Measurements from ENCODE around the gene MYO5A.

DNA sequence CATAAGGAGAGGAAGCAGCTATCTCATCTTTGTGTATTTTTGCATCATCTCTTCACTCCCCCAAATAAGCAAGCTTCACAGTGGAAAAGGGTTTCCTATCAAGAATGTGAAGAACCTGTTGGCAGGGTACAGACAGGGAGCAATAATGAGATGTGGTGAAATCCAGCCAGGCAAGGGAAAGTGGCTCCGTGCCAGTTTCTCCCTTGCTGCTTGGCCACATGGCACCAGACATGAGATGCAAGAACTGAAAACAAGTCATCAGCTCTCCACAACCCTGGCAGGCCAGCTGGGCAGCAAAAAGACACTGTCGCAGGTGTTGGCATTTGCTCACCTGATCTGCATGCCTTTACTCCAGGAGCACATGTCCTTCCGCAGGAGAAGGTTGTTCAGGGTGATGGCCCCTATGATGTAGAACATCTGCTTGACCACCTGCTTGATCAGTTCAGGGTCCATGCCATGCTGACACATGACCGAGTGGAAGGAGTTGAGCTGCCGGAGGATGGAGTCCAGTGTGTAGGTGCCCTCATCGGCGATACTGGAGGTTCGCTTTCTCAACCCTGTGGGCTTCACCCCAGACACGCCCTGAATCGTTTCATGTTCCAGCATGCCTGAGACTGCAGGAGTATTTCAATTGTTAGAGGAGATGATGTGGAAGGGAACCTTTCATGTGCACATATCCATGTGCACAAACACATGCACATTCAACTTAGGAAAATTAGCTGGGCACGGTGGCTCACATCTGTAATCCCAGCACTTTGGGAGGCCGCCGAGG is 209.8 kb downstream of the MYO5A start:
- TF ChIP-seq ATF7 (IDR thresholded peaks at IDR 0.05) (no peak), POLR2A (conservative IDR thresholded peaks at IDR 0.05) (no peak)

Data from K562 (cell line).